Ammon's horn (tissue), 1 donor: ENCODE results near the gene CHN2.

Source experiments
- DNase-seq: peaks from one replicate; pipeline ENCODE4 v3.0.0-alpha.2; 2016; ENCODE audit warnings: low spot score

The CHN2 gene

GRCh38 chr7:29284696-29285443, 90.3 kb downstream of the CHN2 start:
- no peak for DNase-seq

GRCh38 chr7:29285444-29285793, 90.8 kb downstream of the CHN2 start:
- DNase-seq: no peak

- DNase-seq: no peak
Observed at GRCh38 chr7:29285861-29286260, 91.3 kb downstream of the CHN2 start.

GRCh38 chr7:29287366-29287765, 92.8 kb downstream of the CHN2 start:
- no peak for DNase-seq

GRCh38 chr7:29288181-29289091, 93.9 kb downstream of the CHN2 start:
- DNase-seq: peak; percentile 42

GRCh38 chr7:29289156-29290021, 94.8 kb downstream of the CHN2 start:
- peak; percentile 83 for DNase-seq

GRCh38 chr7:29290829-29291228, 96.3 kb downstream of the CHN2 start:
- no peak for DNase-seq

- DNase-seq: no peak
Observed at GRCh38 chr7:29291723-29292618, 97.4 kb downstream of the CHN2 start.

GRCh38 chr7:29292886-29293658, 98.5 kb downstream of the CHN2 start:
- DNase-seq: no peak

GRCh38 chr7:29296421-29296820, 101.8 kb downstream of the CHN2 start:
- DNase-seq: no peak

- DNase-seq: no peak
Observed at GRCh38 chr7:29297194-29297890, 102.8 kb downstream of the CHN2 start.

- no peak for DNase-seq
Observed at GRCh38 chr7:29299086-29299485, 104.5 kb downstream of the CHN2 start.

- DNase-seq: no peak
Observed at GRCh38 chr7:29300026-29300480, 105.5 kb downstream of the CHN2 start.

GRCh38 chr7:29300649-29301048, 106.1 kb downstream of the CHN2 start:
- DNase-seq: no peak

GRCh38 chr7:29302666-29303395, 108.3 kb downstream of the CHN2 start:
- no peak for DNase-seq

GRCh38 chr7:29304756-29305155, 110.2 kb downstream of the CHN2 start:
- no peak for DNase-seq

- DNase-seq: no peak
Observed at GRCh38 chr7:29306319-29306991, 111.9 kb downstream of the CHN2 start.

- no peak for DNase-seq
Observed at GRCh38 chr7:29308424-29308823, 113.8 kb downstream of the CHN2 start.
